Activated naive CD8-positive, alpha-beta T cell (primary cell): ENCODE measurements around the gene COL4A3.

Experiments used
- H3K27ac Mint-ChIP-seq: one replicate; pipeline ENCODE4 v1.8.0; 2021; ENCODE audit warnings: mixed read lengths
- H3K27me3 Mint-ChIP-seq: one replicate; pipeline ENCODE4 v1.8.0; 2021; ENCODE audit warnings: mixed read lengths
- H3K36me3 Mint-ChIP-seq: one replicate; pipeline ENCODE4 v1.8.0; 2021; ENCODE audit warnings: mixed read lengths
- H3K4me1 Mint-ChIP-seq: one replicate; pipeline ENCODE4 v1.8.0; 2021; ENCODE audit warnings: low read depth, mixed read lengths
- H3K4me3 Mint-ChIP-seq: one replicate; pipeline ENCODE4 v1.8.0; 2021; ENCODE audit warnings: mild to moderate bottlenecking, mixed read lengths
- H3K9me3 Mint-ChIP-seq: one replicate; pipeline ENCODE4 v1.8.0; 2021; ENCODE audit warnings: low read depth, mixed read lengths

COL4A3 gene

DNA sequence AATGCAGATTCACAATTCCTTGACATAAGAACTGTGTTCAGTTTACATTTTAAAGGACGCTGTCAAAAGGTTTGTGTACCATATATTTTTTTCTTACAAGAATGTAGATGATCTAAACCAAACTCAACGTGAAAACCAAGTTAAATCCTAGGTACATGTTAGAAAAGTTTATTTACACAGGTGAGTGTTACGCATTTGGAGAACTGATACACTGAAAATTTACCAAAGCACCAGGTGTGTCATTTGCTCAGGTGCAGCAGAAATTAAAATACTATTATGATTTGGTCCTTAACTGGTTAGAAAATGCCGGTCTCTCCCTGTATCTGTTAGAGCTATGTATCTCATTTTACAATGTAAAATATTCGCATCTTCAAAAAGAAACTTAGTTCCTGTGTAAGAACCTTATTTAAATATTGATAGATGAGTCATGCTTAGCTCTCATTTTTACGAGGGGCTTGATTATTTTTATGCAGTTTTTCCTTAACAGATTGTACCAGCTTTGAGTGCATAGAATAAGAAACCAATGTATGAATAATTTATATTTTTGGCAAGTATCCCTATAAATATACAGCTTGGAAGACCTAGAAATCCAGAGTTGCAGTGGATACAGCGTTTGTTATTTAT, 185.7 kb downstream of the COL4A3 start:
- H3K27ac Mint-ChIP-seq: no peak overlapping the region
- H3K27me3 Mint-ChIP-seq: no peaks in the 10 kb centered on the region
- no peaks in the 10 kb centered on the region for H3K36me3 Mint-ChIP-seq
- peaks cover 9% of the 10 kb centered on the region for H3K4me1 Mint-ChIP-seq
- H3K9me3 Mint-ChIP-seq: no peaks in the 10 kb centered on the region
- H3K4me3 Mint-ChIP-seq: no peak overlapping the region

DNA sequence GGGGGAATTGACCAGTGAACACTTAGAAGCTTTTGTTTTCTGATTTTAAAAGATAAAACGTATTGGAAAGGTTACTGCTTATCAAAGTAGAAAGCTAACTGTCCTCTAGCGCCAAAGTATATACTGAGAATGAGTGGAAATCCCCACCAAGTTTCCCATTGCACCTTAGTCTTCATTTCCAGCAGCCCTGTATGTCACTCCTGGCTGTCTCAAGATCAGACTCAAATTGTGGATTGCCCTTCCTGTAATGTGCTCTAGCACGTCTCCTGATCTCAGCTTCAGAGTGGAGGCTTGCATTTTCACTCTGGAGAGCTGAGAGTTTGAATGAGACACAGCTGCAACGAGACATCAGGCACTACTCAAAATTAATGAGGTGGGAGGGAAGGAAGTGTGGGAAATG, 187.2 kb downstream of the COL4A3 start:
- H3K9me3 Mint-ChIP-seq: no peaks in the 10 kb centered on the region
- H3K4me3 Mint-ChIP-seq: no peak overlapping the region
- no peaks in the 10 kb centered on the region for H3K36me3 Mint-ChIP-seq
- H3K27me3 Mint-ChIP-seq: no peaks in the 10 kb centered on the region
- H3K27ac Mint-ChIP-seq: peak overlapping the region; percentile 71
- peaks cover 9% of the 10 kb centered on the region for H3K4me1 Mint-ChIP-seq

DNA sequence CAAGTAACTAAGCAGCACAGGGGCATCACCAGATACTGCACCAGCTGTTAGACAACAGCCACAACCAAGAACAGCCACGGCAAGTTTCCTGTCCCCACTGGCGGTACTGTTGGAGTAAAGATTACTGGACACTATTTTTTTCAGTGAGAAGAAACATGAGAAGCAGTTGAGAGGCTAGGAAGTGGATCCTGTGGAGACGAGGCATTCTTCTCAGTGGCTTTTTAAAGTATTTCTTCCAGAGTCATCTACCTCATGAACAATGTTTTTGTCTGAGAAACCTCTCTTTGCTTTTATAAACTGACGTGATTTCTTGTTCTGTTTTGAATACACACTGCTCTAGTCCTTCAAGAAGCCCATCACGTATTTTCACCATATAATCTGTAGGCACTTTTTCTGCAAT, 195.9 kb downstream of the COL4A3 start:
- Mint-ChIP-seq H3K27ac (no peak overlapping the region), H3K4me1 (peaks cover 2% of the 10 kb centered on the region), H3K36me3 (no peaks in the 10 kb centered on the region), H3K27me3 (no peaks in the 10 kb centered on the region), H3K4me3 (no peak overlapping the region), H3K9me3 (no peaks in the 10 kb centered on the region)

DNA sequence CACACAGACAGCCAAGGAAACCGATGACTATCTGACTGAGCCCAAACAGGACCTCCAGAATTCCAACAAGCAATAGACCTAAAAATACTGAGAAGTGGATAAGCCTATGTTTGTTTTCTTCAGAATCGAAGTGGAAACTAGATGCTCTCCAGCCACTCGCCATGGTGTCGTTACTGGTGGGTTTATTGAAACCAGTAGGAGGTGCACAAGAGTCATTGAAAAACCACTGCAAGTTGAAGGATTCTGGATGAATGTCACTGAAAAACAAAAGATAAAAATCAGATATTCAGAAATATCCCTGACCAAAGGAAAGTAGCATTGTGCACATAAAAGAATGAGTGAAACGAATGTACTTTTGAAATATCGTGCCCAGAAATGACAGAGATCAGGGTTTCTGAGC, 199.3 kb downstream of the COL4A3 start:
- Mint-ChIP-seq H3K4me1 (peaks cover 2% of the 10 kb centered on the region), H3K27ac (no peak overlapping the region), H3K36me3 (no peaks in the 10 kb centered on the region), H3K4me3 (no peak overlapping the region), H3K27me3 (no peaks in the 10 kb centered on the region), H3K9me3 (no peaks in the 10 kb centered on the region)
